Astrocyte of the spinal cord (primary cell): ENCODE results near the gene LNP1.

Experiments used
- DNase-seq: peaks from one replicate; pipeline ENCODE4 v3.0.0; 2011; ENCODE audit warnings: low read depth, low spot score
- H3K4me3 ChIP-seq: 2 replicates; pipeline ENCODE4 v1.5.1; 2011; ENCODE audit warnings: low read depth, mild to moderate bottlenecking, low read length, moderate library complexity
- CTCF ChIP-seq: IDR thresholded peaks from 2 replicates; pipeline ENCODE4 v1.5.1; 2012; ENCODE audit warnings: low read depth, mild to moderate bottlenecking, low read length, inconsistent platforms
- in situ Hi-C: cut with HindIII; loops from 2 replicates; pipeline ENCODE4 v1.10.0; 2017; ENCODE audit warnings: low sequenced_read_pairs

The LNP1 gene

GRCh38 chr3:100360757-100361496, 40.4 kb upstream of the LNP1 start:
- DNase-seq: no peak
- TF ChIP-seq CTCF: no peak
- no peak overlapping the region for H3K4me3 ChIP-seq
- in situ Hi-C loops: no loop called here

- TF ChIP-seq CTCF: no peak
- in situ Hi-C loops: no loop called here
- no peak overlapping the region for H3K4me3 ChIP-seq
- no peak for DNase-seq
Observed at GRCh38 chr3:100361897-100362296, 39.4 kb upstream of the LNP1 start.

GRCh38 chr3:100364421-100364820, 36.9 kb upstream of the LNP1 start:
- no peak for TF ChIP-seq CTCF
- in situ Hi-C loops: no loop called here
- DNase-seq: no peak
- no peak overlapping the region for H3K4me3 ChIP-seq

- no peak overlapping the region for H3K4me3 ChIP-seq
- DNase-seq: no peak
- in situ Hi-C loops: no loop called here
- TF ChIP-seq CTCF: no peak
Observed at GRCh38 chr3:100366424-100366823, 34.9 kb upstream of the LNP1 start.

GRCh38 chr3:100368441-100368840, 32.9 kb upstream of the LNP1 start:
- DNase-seq: no peak
- in situ Hi-C loops: no loop called here
- no peak overlapping the region for H3K4me3 ChIP-seq

GRCh38 chr3:100370756-100371155, 30.6 kb upstream of the LNP1 start:
- no peak for DNase-seq
- in situ Hi-C loops: no loop called here
- H3K4me3 ChIP-seq: no peak overlapping the region
- TF ChIP-seq CTCF: no peak

More at GRCh38 chr3:100368441-100368840, 32.9 kb upstream of the LNP1 start:
- TF ChIP-seq CTCF: no peak
